GM21723 (cell line): ENCODE measurements around the gene BHLHA15.

Experiments
- ATAC-seq: cut with Tn5 transposase; IDR thresholded peaks from one replicate; pipeline ENCODE4 v1.9.1; 2021; ENCODE audit warnings: mild to moderate bottlenecking, moderate library complexity; ENCODE audit not compliant: unreplicated experiment

BHLHA15 gene

GRCh38 chr7:98211221-98211675 lies at the start of gene BHLHA15:
TSS of gene BHLHA15 (plus strand) at chr7:98211439. CDS start at chr7:98212310, 871 bp downstream.
- ATAC-seq, result peak; percentile 51

- ATAC-seq, result peak; percentile 50
Measured at GRCh38 chr7:98162758-98163157, 48.5 kb upstream of the BHLHA15 start.

GRCh38 chr7:98163269-98163668 lies 48.0 kb upstream of the BHLHA15 start:
- no peak for ATAC-seq

GRCh38 chr7:98163704-98164494 lies 47.3 kb upstream of the BHLHA15 start:
- no peak for ATAC-seq

- peak; percentile 59 for ATAC-seq
Measured at GRCh38 chr7:98165827-98166667, 45.2 kb upstream of the BHLHA15 start.

- ATAC-seq, result no peak
Measured at GRCh38 chr7:98166668-98166970, 44.6 kb upstream of the BHLHA15 start.

- no peak for ATAC-seq
Measured at GRCh38 chr7:98167653-98168052, 43.6 kb upstream of the BHLHA15 start.

- ATAC-seq, result peak; percentile 66
Measured at GRCh38 chr7:98168181-98168903, 42.9 kb upstream of the BHLHA15 start.

GRCh38 chr7:98168904-98169621 lies 42.2 kb upstream of the BHLHA15 start:
- no peak for ATAC-seq

- no peak for ATAC-seq
Measured at GRCh38 chr7:98170966-98171365, 40.3 kb upstream of the BHLHA15 start.

- no peak for ATAC-seq
Measured at GRCh38 chr7:98171449-98171848, 39.8 kb upstream of the BHLHA15 start.

- no peak for ATAC-seq
Measured at GRCh38 chr7:98174334-98175259, 36.6 kb upstream of the BHLHA15 start.

- ATAC-seq, result no peak
Measured at GRCh38 chr7:98175260-98175940, 35.8 kb upstream of the BHLHA15 start.

- no peak for ATAC-seq
Measured at GRCh38 chr7:98177553-98177952, 33.7 kb upstream of the BHLHA15 start.

GRCh38 chr7:98178321-98178720 lies 32.9 kb upstream of the BHLHA15 start:
- ATAC-seq, result no peak

- ATAC-seq, result no peak
Measured at GRCh38 chr7:98178762-98179490, 32.3 kb upstream of the BHLHA15 start.

GRCh38 chr7:98180751-98181150 lies 30.5 kb upstream of the BHLHA15 start:
- no peak for ATAC-seq

- no peak for ATAC-seq
Measured at GRCh38 chr7:98185101-98185500, 26.1 kb upstream of the BHLHA15 start.
